Coronary artery (tissue), 2 donors: Measurements from ENCODE around the gene SPSB1.
A peak's percentile ranks its signal among the peaks of the same experiment; 100 is the strongest.

Source experiments
- DNase-seq: peaks from one replicate; pipeline ENCODE4 v3.0.0-alpha.2; 2017; ENCODE audit warnings: low spot score
- H3K27ac ChIP-seq, 2 donors: fragments of 200-600 bp; sonication (generic); one replicate each; pipeline ENCODE4 v1.5.1; 2016 to 2019
- H3K4me3 ChIP-seq: fragments of 200-600 bp; sonication (generic); 2 replicates; pipeline ENCODE4 v1.5.1; 2016; ENCODE audit warnings: mild to moderate bottlenecking, moderate library complexity
- CTCF ChIP-seq: fragments of 200-600 bp; sonication (generic); IDR thresholded peaks from one replicate; pipeline ENCODE4 v1.5.1; 2019; ENCODE audit warnings: antibody characterized with exemption

SPSB1 gene

GRCh38 chr1:9314711-9315379 lies 22.2 kb downstream of the SPSB1 start:
- no peak for TF ChIP-seq CTCF
- Histone ChIP-seq H3K27ac (peak overlapping the region in 1 of 2 donors; percentile 71), H3K4me3 (no peak overlapping the region)
- no peak for DNase-seq

- peak overlapping the region; percentile 4 to 71 for H3K27ac ChIP-seq
- TF ChIP-seq CTCF, result no peak
- DNase-seq, result no peak
- H3K4me3 ChIP-seq, result peak overlapping the region; percentile 25
Observed at GRCh38 chr1:9315411-9316079, 22.9 kb downstream of the SPSB1 start.

- no peak for DNase-seq
- Histone ChIP-seq H3K4me3 (peak overlapping the region; percentile 25), H3K27ac (peak overlapping the region; percentile 4 to 71)
- no peak for TF ChIP-seq CTCF
Observed at GRCh38 chr1:9316080-9316444, 23.4 kb downstream of the SPSB1 start.

GRCh38 chr1:9316512-9316911 lies 23.8 kb downstream of the SPSB1 start:
- no peak for DNase-seq
- Histone ChIP-seq H3K27ac (peak overlapping the region; percentile 4 to 71), H3K4me3 (no peak overlapping the region)
- no peak for TF ChIP-seq CTCF

- TF ChIP-seq CTCF, result no peak
- H3K27ac ChIP-seq, result peak overlapping the region; percentile 52 to 71
- DNase-seq, result no peak
- no peak overlapping the region for H3K4me3 ChIP-seq
Observed at GRCh38 chr1:9317072-9317471, 24.4 kb downstream of the SPSB1 start.

GRCh38 chr1:9317591-9318417 lies 25.1 kb downstream of the SPSB1 start:
- H3K4me3 ChIP-seq, result peak overlapping the region; percentile 52
- no peak for TF ChIP-seq CTCF
- no peak for DNase-seq
- H3K27ac ChIP-seq, result peak overlapping the region; percentile 52 to 77
